NT2/D1 (cell line): Measurements from ENCODE around the gene GCK.

Experiments
- SUZ12 ChIP-seq: IDR thresholded peaks from 2 replicates; pipeline ENCODE4 v1.6.1; 2011; ENCODE audit not compliant: insufficient read length, insufficient read depth; ENCODE audit errors: extremely low read depth
- YY1 ChIP-seq: IDR thresholded peaks from 2 replicates; pipeline ENCODE4 v1.6.1; 2011; ENCODE audit not compliant: insufficient read length, insufficient read depth

GRCh38 chr7:44145479-44145968, 43.7 kb downstream of the GCK start:
- TF ChIP-seq YY1 (no peak), SUZ12 (no peak)
